Lower leg skin (tissue), 3 donors: ENCODE measurements around the gene HGFAC.

Source experiments
- CTCF ChIP-seq, 3 donors: fragments of 450-650 bp; IDR thresholded peaks; one replicate each; pipeline ENCODE4 v1.5.1; 2016; ENCODE audit warnings: antibody characterized with exemption in 3 of 3, mild to moderate bottlenecking in 3 of 3, moderate library complexity in 2 of 3
- POLR2A ChIP-seq, 2 donors: fragments of 450-650 bp; IDR thresholded peaks; one replicate each; pipeline ENCODE4 v1.6.1; 2016 to 2017; ENCODE audit warnings: antibody characterized with exemption in 2 of 2, mild to moderate bottlenecking in 1 of 2, moderate library complexity in 1 of 2

GRCh38 chr4:3438847-3439180 is 3.0 kb upstream of the HGFAC start:
- TF ChIP-seq CTCF (IDR thresholded peaks at IDR 0.05) (no peak), POLR2A (IDR thresholded peaks at IDR 0.05) (no peak)
